K562 (cell line): Measurements from ENCODE around the gene TBC1D5. TPM values are rescaled to one million over a fixed set of nuclear protein-coding genes. Genes with fewer than 3 reads are reported as not detected.

ENCODE experiments used
- CHD2 ChIP-seq: IDR thresholded peaks from 2 replicates; pipeline ENCODE4 v1.6.1; 2011; ENCODE audit warnings: low read depth, low read length
- COPS2 ChIP-seq: fragments of 450-650 bp; conservative IDR thresholded peaks from 2 replicates; pipeline ENCODE4 v1.6.1; 2016; ENCODE audit warnings: mild to moderate bottlenecking, moderate library complexity
- HDAC3 ChIP-seq: fragments of 450-650 bp; IDR thresholded peaks from 2 replicates; pipeline ENCODE4 v1.6.1; 2018; ENCODE audit warnings: borderline replicate concordance, mild to moderate bottlenecking, moderate library complexity; ENCODE audit not compliant: partially characterized antibody
- POLR2AphosphoS5 ChIP-seq: IDR thresholded peaks from 2 replicates; pipeline ENCODE4 v1.6.1; 2011; ENCODE audit warnings: mild to moderate bottlenecking, low read depth, low read length, moderate library complexity; ENCODE audit not compliant: control insufficient read depth, insufficient read depth
- RBM22 ChIP-seq: fragments of 200-400 bp; formaldehyde crosslinking; IDR thresholded peaks from 2 replicates; pipeline ENCODE4 v1.6.1; 2018; ENCODE audit warnings: low read length, low read depth; ENCODE audit not compliant: poor library complexity, severe bottlenecking
- TEAD2 ChIP-seq: fragments of 450-650 bp; IDR thresholded peaks from 2 replicates; pipeline ENCODE4 v1.6.1; 2016; ENCODE audit warnings: missing genetic modification characterization, control low read depth, missing compliant biosample characterization
- ZNF174 ChIP-seq: fragments of 250-450 bp; sonication (Bioruptor Pico); IDR thresholded peaks from 2 replicates; pipeline ENCODE4 v1.4.0; 2020; ENCODE audit warnings: mild to moderate bottlenecking
- ZNF282 ChIP-seq: sonication (generic); formaldehyde crosslinking; IDR thresholded peaks from 2 replicates; pipeline ENCODE4 v1.8.1; 2023; ENCODE audit warnings: missing genetic modification reagents
- ZNF695 ChIP-seq: fragments of 450-650 bp; formaldehyde crosslinking; IDR thresholded peaks from 2 replicates; pipeline ENCODE4 v1.4.0; 2020; ENCODE audit warnings: mild to moderate bottlenecking, moderate library complexity
- polyA plus RNA-seq, 8 experiments: library from polyadenylated mRNA; depleted of rRNA in 4 of 8; stranded (reverse) in 5 of 8; unstranded in 3 of 8; fragments of >200 nt; fragmentation: Nextera tagmentation in 2 of 8; fragmentation: Illumina TruSeq in 1 of 8; extraction: Ambion mirVana in 2 of 8; extraction: Trizol in 1 of 8; gene quantifications; 2 replicates each; pipeline versions ENCODE4 v1.2.1 to v1.2.3, GENCODE V29; 2011 to 2014; ENCODE audit warnings: inconsistent platforms in 1 of 8, missing spikeins in 1 of 8
- total RNA-seq, 7 experiments: library from RNA; depleted of rRNA in 6 of 7; stranded (reverse); fragments of >200 nt in 6 of 7; fragmentation: Illumina TruSeq in 2 of 7; extraction: Trizol in 2 of 7; gene quantifications; 2 replicates each; pipeline versions ENCODE4 v1.2.1 to v1.2.3, GENCODE V29; 2011 to 2021; ENCODE audit warnings: low replicate concordance in 1 of 7
- TF ChIP-seq, protein P1 (sequence below): sonication (generic); formaldehyde crosslinking; IDR thresholded peaks from 2 replicates; pipeline ENCODE4 v1.8.1; 2022; ENCODE audit warnings: missing genetic modification reagents
- TF ChIP-seq, protein P2 (sequence below): fragments of 250-450 bp; sonication (Bioruptor Pico); IDR thresholded peaks from 2 replicates; pipeline ENCODE4 v1.4.0; 2020; ENCODE audit warnings: mild to moderate bottlenecking, moderate library complexity
- TF ChIP-seq, protein P3 (sequence below), 3 experiments: fragments of 200-800 bp in 1 of 3; sonication (Bioruptor generic) in 1 of 3; sonication (generic) in 1 of 3; formaldehyde crosslinking in 1 of 3; IDR thresholded peaks; 2 replicates each; pipeline versions ENCODE4 v1.6.1 to v1.8.0; 2016 to 2022; ENCODE audit warnings: mild to moderate bottlenecking in 2 of 3, missing compliant biosample characterization in 2 of 3, missing genetic modification characterization in 2 of 3, missing genetic modification reagents in 1 of 3

TBC1D5 gene
- total and polyA plus RNA-seq, 9 of the 15 experiments (the other 6 are each of a cell fraction or from before 2014, with no cell fraction given) = 2.9 to 38.1 (median 25.6) TPM

- TF ChIP-seq TEAD2 (tag) (no peak), ZNF174 (CRISPR knock-in tag) (no peak), POLR2AphosphoS5 (no peak), ZNF695 (CRISPR knock-in tag) (no peak), RBM22 (no peak), COPS2 (no peak), CHD2 (no peak), ZNF282 (CRISPR knock-in tag) (no peak), HDAC3 (no peak)
- TF ChIP-seq, protein P1, sequence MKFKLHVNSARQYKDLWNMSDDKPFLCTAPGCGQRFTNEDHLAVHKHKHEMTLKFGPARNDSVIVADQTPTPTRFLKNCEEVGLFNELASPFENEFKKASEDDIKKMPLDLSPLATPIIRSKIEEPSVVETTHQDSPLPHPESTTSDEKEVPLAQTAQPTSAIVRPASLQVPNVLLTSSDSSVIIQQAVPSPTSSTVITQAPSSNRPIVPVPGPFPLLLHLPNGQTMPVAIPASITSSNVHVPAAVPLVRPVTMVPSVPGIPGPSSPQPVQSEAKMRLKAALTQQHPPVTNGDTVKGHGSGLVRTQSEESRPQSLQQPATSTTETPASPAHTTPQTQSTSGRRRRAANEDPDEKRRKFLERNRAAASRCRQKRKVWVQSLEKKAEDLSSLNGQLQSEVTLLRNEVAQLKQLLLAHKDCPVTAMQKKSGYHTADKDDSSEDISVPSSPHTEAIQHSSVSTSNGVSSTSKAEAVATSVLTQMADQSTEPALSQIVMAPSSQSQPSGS (CRISPR knock-in tag) = no peak
- TF ChIP-seq, protein P2, sequence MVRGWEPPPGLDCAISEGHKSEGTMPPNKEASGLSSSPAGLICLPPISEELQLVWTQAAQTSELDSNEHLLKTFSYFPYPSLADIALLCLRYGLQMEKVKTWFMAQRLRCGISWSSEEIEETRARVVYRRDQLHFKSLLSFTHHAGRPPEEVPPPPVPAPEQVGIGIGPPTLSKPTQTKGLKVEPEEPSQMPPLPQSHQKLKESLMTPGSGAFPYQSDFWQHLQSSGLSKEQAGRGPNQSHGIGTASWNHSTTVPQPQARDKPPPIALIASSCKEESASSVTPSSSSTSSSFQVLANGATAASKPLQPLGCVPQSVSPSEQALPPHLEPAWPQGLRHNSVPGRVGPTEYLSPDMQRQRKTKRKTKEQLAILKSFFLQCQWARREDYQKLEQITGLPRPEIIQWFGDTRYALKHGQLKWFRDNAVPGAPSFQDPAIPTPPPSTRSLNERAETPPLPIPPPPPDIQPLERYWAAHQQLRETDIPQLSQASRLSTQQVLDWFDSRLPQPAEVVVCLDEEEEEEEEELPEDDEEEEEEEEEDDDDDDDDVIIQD (CRISPR knock-in tag) = no peak
- TF ChIP-seq, protein P3, sequence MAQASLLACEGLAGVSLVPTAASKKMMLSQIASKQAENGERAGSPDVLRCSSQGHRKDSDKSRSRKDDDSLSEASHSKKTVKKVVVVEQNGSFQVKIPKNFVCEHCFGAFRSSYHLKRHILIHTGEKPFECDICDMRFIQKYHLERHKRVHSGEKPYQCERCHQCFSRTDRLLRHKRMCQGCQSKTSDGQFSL (CRISPR knock-in tag; IDR thresholded peaks at IDR 0.05) = no peak
- TF ChIP-seq, protein P3 (tag; IDR thresholded peaks at IDR 0.05) = no peak
These were observed 588.2 kb downstream of the TBC1D5 start (continued) for GRCh38 chr3:17154221-17154620.
